ENCODE measurements around the gene SPATS2.

DNA sequence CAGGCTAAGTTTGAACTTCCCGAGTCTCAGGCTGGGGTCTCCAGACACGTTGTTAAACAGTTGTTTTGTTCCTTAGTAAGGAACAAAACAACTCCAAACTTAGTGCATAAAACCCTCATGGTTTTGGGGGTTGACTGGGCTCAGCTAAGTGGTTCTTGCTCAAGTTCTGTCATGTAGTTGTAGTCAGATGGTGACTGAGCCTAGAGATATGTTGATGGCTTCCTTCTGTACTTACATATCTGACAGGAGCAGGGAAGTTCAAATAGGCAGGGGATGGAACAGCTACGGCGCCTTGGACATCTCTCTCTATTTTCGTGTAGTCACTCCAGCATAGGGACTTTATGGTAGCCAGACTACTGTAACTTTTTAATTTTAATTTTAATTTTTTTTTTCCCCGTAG, 45.7 kb downstream of the SPATS2 start:
- TF ChIP-seq, protein P1, sequence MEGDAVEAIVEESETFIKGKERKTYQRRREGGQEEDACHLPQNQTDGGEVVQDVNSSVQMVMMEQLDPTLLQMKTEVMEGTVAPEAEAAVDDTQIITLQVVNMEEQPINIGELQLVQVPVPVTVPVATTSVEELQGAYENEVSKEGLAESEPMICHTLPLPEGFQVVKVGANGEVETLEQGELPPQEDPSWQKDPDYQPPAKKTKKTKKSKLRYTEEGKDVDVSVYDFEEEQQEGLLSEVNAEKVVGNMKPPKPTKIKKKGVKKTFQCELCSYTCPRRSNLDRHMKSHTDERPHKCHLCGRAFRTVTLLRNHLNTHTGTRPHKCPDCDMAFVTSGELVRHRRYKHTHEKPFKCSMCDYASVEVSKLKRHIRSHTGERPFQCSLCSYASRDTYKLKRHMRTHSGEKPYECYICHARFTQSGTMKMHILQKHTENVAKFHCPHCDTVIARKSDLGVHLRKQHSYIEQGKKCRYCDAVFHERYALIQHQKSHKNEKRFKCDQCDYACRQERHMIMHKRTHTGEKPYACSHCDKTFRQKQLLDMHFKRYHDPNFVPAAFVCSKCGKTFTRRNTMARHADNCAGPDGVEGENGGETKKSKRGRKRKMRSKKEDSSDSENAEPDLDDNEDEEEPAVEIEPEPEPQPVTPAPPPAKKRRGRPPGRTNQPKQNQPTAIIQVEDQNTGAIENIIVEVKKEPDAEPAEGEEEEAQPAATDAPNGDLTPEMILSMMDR (IDR thresholded peaks at IDR 0.05), result no peak
- TF ChIP-seq POLR2A (IDR thresholded peaks at IDR 0.05), result no peak

All from testis (tissue), 2 donors.